GM12872 (cell line): ENCODE measurements around the gene BMP6.

Experiments used
- CTCF ChIP-seq: IDR thresholded peaks from 3 replicates; pipeline ENCODE4 v1.5.1; 2011; ENCODE audit warnings: low read depth, mild to moderate bottlenecking, low read length, moderate library complexity; ENCODE audit not compliant: insufficient read depth

BMP6 gene

GRCh38 chr6:7734707-7735383, 8.9 kb downstream of the BMP6 start:
- TF ChIP-seq CTCF, result no peak

GRCh38 chr6:7737106-7737505, 11.2 kb downstream of the BMP6 start:
- no peak for TF ChIP-seq CTCF

GRCh38 chr6:7737867-7738266, 12.0 kb downstream of the BMP6 start:
- no peak for TF ChIP-seq CTCF

- no peak for TF ChIP-seq CTCF
Observed at GRCh38 chr6:7742223-7742785, 16.4 kb downstream of the BMP6 start.

GRCh38 chr6:7745942-7746341, 20.0 kb downstream of the BMP6 start:
- no peak for TF ChIP-seq CTCF

GRCh38 chr6:7747016-7747415, 21.1 kb downstream of the BMP6 start:
- no peak for TF ChIP-seq CTCF

GRCh38 chr6:7747433-7747832, 21.5 kb downstream of the BMP6 start:
- TF ChIP-seq CTCF, result no peak
